ENCODE data around the gene GATA5.

GRCh38 chr20:62515280-62515679 lies 39.5 kb upstream of the GATA5 start:
- TF ChIP-seq TARDBP (IDR thresholded peaks at IDR 0.05) (no peak), PKNOX1 (IDR thresholded peaks at IDR 0.05) (no peak), LEF1 (IDR thresholded peaks at IDR 0.05; ENCODE audit: borderline replicate concordance) (no peak), ZNF384 (IDR thresholded peaks at IDR 0.05) (no peak), FOXM1 (IDR thresholded peaks at IDR 0.05; ENCODE audit: borderline replicate concordance) (no peak), SUZ12 (IDR thresholded peaks at IDR 0.05) (no peak)

Measured in HEK293T (cell line).